ENCODE results near the gene CFAP54. TPM values are rescaled to one million over a fixed set of nuclear protein-coding genes. Genes with fewer than 3 reads are reported as not detected.

CFAP54 gene
- polyA plus RNA-seq, 2 of the 4 experiments (the other 2 are of a cell fraction), result 0.70 to 1.2 TPM

GRCh38 chr12:96751626-96752025 lies 262.2 kb downstream of the CFAP54 start (continued):
- TF ChIP-seq HMGXB4 (CRISPR knock-in tag; IDR thresholded peaks at IDR 0.05; ENCODE audit: borderline replicate concordance), result no peak
- no peak for TF ChIP-seq FOSL2 (IDR thresholded peaks at IDR 0.05)
- no peak for TF ChIP-seq FOSL2 (CRISPR knock-in tag; IDR thresholded peaks at IDR 0.05)
- no peak for TF ChIP-seq ZNF302 (CRISPR knock-in tag; IDR thresholded peaks at IDR 0.05)

- ATAC-seq (no peak), FAIRE-seq (no peak), DNase-seq (ENCODE audit: low read depth in 1 of 2, low spot score in 1 of 2) (no peak)
- no peaks in the 10 kb centered on the region for H3K4me1 ChIP-seq
- H3K4me2 ChIP-seq, result no peak overlapping the region
- H3K9me3 ChIP-seq, result no peaks in the 10 kb centered on the region
- TF ChIP-seq BCL3 (IDR thresholded peaks at IDR 0.05) (no peak), POLR2AphosphoS2 (conservative IDR thresholded peaks at IDR 0.05; ENCODE audit: low read length) (no peak)
- no peak overlapping the region for H3K27ac ChIP-seq
- H3K4me3 ChIP-seq, result no peak overlapping the region
- ChIA-PET POLR2A (no interaction called here), CTCF (no interaction called here)
- WGBS (ENCODE audit: missing lambda C conversion rate), result 51% methylated on average over 2 of the region's 2 CpGs
Measured at GRCh38 chr12:96752211-96752610, 262.8 kb downstream of the CFAP54 start.

DNA sequence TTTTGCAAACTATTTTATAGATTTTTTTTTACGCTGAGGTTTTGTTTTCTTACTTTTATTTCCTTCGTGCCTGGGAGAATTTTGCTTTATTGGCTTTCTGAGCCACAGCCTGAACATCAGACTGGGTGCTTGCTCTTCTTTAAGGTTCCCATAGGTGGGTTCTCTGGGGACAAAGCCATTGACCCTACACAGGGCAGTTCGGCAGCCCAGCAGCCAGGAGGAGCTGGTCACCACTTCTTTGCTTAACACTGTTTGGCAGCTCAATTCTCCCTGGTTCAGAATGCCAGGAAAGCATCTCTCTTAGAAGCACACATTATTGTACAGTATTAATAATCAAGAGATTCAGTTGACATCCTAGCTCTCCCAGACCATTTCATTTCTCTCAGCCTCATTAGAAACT lies 276.9 kb downstream of the CFAP54 start:
- TF ChIP-seq HDAC2 (IDR thresholded peaks at IDR 0.05), result no peak
- peak in 1 of 2 experiments; percentile 24; a peak in 1 of 5 replicates for TF ChIP-seq RAD21 (conservative IDR thresholded peaks at IDR 0.05 in 1 of 2, IDR thresholded peaks at IDR 0.05 in 1 of 2)
- POLR2A ChIA-PET, result no interaction called here
- H3K27ac ChIP-seq, result no peak overlapping the region
- DNase-seq (ENCODE audit: low read depth in 1 of 2, low spot score in 1 of 2) (peak in 1 of 2 experiments; percentile 4), ATAC-seq (peak; percentile 47 to 72; a peak in 4 of 6 replicates), FAIRE-seq (no peak)
- H3K9me3 ChIP-seq, result no peaks in the 10 kb centered on the region
- CTCF ChIA-PET, result no interaction called here
- 0 out of 3 replicates have a peak, but pooled peaks cover 4% of the 10 kb centered on the region for H3K4me1 ChIP-seq
- 29% methylated on average over 3 of the region's 3 CpGs for WGBS (ENCODE audit: missing lambda C conversion rate)
- H3K4me3 ChIP-seq, result no peak overlapping the region
- H3K4me2 ChIP-seq, result no peak overlapping the region

DNA sequence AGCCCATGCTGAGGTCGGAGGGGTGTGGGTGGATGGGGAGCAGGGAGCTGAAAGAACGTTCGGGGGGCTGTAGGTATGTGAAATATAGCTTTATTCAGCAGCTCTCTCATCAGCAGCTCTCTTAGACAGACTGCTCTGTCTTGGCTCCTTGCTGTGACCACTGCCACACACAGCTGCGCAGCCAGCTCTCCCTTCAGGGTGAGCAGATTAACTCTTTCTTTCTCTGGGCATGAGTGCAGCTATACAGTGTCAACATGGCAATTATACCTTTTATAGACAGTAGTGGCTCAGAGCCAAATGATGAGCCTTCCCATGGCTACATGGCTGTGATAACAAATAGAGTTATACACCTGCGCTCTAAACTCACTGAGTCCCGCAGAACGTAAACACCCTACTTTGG lies 280.0 kb downstream of the CFAP54 start:
- Histone ChIP-seq H3K4me2 (no peak overlapping the region), H3K4me3 (no peak overlapping the region), H3K27ac (no peak overlapping the region), H3K4me1 (0 out of 3 replicates have a peak, but pooled peaks cover 8% of the 10 kb centered on the region), H3K9me3 (no peaks in the 10 kb centered on the region)
- ChIA-PET CTCF (no interaction called here), POLR2A (no interaction called here)
- FAIRE-seq, result no peak
- WGBS (ENCODE audit: missing lambda C conversion rate), result 73% methylated on average over 7 of the region's 7 CpGs
- no peak for DNase-seq (ENCODE audit: low read depth in 1 of 2, low spot score in 1 of 2)
- ATAC-seq, result no peak
- no peak for TF ChIP-seq EHMT2 (IDR thresholded peaks at IDR 0.05; ENCODE audit: low read depth)
- TF ChIP-seq MAFK (IDR thresholded peaks at IDR 0.05; ENCODE audit: partially characterized antibody), result no peak
- no peak for TF ChIP-seq CEBPB (IDR thresholded peaks at IDR 0.05)
- TF ChIP-seq ZNF302 (CRISPR knock-in tag; IDR thresholded peaks at IDR 0.05), result no peak
- no peak for TF ChIP-seq HOXB13 (CRISPR knock-in tag; IDR thresholded peaks at IDR 0.05; ENCODE audit: low read depth)
- no peak for TF ChIP-seq CBX8 (IDR thresholded peaks at IDR 0.05)
- TF ChIP-seq SREBF2 (IDR thresholded peaks at IDR 0.05), result no peak
- TF ChIP-seq GATA3 (IDR thresholded peaks at IDR 0.05; ENCODE audit: borderline replicate concordance), result no peak
- no peak for TF ChIP-seq RAD21 (conservative IDR thresholded peaks at IDR 0.05 in 1 of 2, IDR thresholded peaks at IDR 0.05 in 1 of 2)
- no peak for TF ChIP-seq ESRRA (IDR thresholded peaks at IDR 0.05; ENCODE audit: borderline replicate concordance, low read length)
